ENCODE data around the gene SRGN. TPM values are rescaled to one million over a fixed set of nuclear protein-coding genes. Genes with fewer than 3 reads are reported as not detected.

SRGN gene
- total and polyA plus RNA-seq, 11 donors = 28.8 to 214 (median 54.7) TPM

DNA sequence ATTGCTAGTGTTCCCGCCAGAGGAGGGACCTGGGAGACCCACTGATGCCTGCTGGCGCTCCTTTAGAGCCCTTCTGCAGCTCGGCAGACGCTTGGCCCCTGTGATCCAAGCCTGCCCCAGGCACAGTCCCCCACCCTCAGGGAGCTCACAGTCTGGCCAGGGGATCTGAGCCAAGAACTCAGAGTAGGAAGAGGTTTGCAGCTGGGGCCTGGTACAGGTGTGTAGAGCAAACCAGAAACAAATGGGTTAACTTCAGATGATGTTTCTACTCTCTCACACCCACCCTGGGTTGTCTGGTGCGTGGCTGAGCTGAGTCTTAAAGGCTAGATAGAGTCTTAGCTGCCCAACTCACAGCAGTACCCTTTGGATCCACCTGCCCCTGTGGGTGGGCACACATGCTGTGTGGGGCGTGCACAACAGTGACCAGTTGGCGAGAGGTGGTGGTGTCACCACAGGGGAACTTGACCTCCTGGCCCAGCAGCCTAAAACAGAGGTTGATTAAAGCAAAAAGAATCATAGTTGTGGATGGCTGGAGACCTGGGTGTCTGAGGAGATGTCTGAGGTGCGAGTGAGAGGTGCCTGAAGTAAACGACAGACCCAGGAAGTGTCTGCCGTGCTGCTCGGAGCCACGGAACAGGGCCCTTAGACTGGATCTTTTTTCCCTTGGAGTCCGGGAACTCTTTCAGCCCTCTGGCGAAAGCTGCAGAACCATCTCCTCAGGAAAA lies 31.2 kb upstream of the SRGN start:
- no peaks in the 10 kb centered on the region for H3K27me3 ChIP-seq
- TF ChIP-seq POLR2A (IDR thresholded peaks at IDR 0.05) = no peak
- TF ChIP-seq, protein P1, sequence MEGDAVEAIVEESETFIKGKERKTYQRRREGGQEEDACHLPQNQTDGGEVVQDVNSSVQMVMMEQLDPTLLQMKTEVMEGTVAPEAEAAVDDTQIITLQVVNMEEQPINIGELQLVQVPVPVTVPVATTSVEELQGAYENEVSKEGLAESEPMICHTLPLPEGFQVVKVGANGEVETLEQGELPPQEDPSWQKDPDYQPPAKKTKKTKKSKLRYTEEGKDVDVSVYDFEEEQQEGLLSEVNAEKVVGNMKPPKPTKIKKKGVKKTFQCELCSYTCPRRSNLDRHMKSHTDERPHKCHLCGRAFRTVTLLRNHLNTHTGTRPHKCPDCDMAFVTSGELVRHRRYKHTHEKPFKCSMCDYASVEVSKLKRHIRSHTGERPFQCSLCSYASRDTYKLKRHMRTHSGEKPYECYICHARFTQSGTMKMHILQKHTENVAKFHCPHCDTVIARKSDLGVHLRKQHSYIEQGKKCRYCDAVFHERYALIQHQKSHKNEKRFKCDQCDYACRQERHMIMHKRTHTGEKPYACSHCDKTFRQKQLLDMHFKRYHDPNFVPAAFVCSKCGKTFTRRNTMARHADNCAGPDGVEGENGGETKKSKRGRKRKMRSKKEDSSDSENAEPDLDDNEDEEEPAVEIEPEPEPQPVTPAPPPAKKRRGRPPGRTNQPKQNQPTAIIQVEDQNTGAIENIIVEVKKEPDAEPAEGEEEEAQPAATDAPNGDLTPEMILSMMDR (IDR thresholded peaks at IDR 0.05) = no peak
- no peak for DNase-seq
- 71 to 85% (median 72%) methylated on average over 12 to 14 of the region's 14 CpGs for WGBS, 4 donors
- intact Hi-C loops (cut with DNase I) = loop anchor here in 1 of 10 donors (5.0 kb wide), 1 partner anchor 36 kb away; no protein-coding TSS in a partner anchor
- H3K4me1 ChIP-seq = peaks cover under 1 to 95% (median 28%) of the 10 kb centered on the region in 12 donors
- no peaks in the 10 kb centered on the region for H3K36me3 ChIP-seq
- H3K9me3 ChIP-seq = no peaks in the 10 kb centered on the region
- peak overlapping the region in 2 of 12 donors; percentile 18 to 33 for H3K4me3 ChIP-seq
- peak overlapping the region; percentile 10 to 99 (median 76) for H3K27ac ChIP-seq
- no peak for ATAC-seq

DNA sequence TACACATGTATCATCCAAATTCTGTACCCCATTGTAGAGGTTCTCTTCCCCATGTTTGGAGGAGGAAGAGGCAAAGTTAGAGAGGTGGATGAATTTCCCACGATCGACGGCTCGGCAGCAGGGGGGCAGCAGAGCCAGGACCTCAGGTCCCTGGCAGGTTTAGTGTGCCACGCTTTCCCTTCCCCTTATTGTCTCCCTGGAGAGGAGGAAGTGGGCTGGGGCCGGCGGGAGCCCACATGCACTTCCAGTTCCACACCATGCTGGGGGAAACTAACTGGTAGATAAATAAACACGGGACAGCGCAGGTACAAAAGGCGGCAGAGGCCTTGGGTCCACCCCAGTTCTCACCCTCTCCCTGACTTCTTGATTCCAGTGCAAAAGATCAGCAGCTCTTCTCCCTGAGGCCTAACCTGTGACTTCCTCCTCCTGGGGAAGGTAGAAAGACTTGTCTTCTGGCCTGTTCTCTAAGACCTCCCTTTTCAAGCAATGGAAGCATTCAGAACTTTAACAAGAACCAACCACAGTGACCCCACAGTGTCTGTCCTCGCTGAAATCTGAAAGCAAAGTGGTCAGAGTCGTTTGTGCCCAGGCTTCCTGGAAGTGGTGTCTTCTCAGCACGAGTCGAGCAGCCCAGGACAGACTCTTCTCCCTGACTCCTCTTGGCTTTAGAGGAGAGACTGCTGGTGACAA lies 30.5 kb upstream of the SRGN start:
- intact Hi-C loops (cut with DNase I) = loop anchor here in 1 of 10 donors (5.0 kb wide), 1 partner anchor 35 kb away; no protein-coding TSS in a partner anchor
- H3K27me3 ChIP-seq = no peaks in the 10 kb centered on the region
- H3K36me3 ChIP-seq = no peaks in the 10 kb centered on the region
- TF ChIP-seq POLR2A (IDR thresholded peaks at IDR 0.05) = no peak
- TF ChIP-seq, protein P1 (IDR thresholded peaks at IDR 0.05) = peak in 7 of 12 donors; percentile 14 to 47 (median 31)
- peak overlapping the region in 3 of 12 donors; percentile 18 to 33 (median 24) for H3K4me3 ChIP-seq
- peak; percentile 17 to 70 (median 44) for ATAC-seq
- peak overlapping the region; percentile 10 to 99 (median 76) for H3K27ac ChIP-seq
- peak; percentile 60 to 83 (median 67) for DNase-seq
- no peaks in the 10 kb centered on the region for H3K9me3 ChIP-seq
- WGBS, 4 donors = 47 to 60% (median 56%) methylated on average over 14 of the region's 14 CpGs
- peaks cover 7 to 95% (median 34%) of the 10 kb centered on the region in 12 donors for H3K4me1 ChIP-seq

DNA sequence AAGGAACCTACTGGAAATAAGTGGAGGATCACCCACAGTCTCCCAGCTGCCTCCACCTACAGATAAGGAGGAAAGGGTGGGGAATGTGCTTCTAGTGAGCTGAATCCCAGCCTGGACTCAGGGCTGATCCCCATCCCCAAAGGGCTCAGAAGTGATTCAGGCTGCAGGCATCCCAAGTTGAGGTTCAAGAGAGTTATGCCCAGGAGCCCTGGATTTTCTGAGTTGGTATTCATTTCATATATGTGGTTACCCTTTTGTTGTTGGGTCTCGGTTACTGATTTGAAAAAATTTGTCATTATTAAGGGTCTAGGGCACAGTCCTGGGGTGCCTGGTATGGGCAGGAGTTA lies 30.0 kb upstream of the SRGN start:
- intact Hi-C loops (cut with DNase I) = loop anchor here in 2 of 10 donors (2.0 to 5.0 kb wide), 2 partner anchors 31 to 34 kb away; partner anchors contain the start of gene SRGN (in 1 of the 2)
- no peak for ATAC-seq
- TF ChIP-seq, protein P1 (IDR thresholded peaks at IDR 0.05) = no peak
- no peak for TF ChIP-seq POLR2A (IDR thresholded peaks at IDR 0.05)

More for the DNA sequence above, 30.0 kb upstream of the SRGN start:
- Histone ChIP-seq H3K27me3 (no peaks in the 10 kb centered on the region), H3K27ac (peak overlapping the region; percentile 10 to 99 (median 76)), H3K4me3 (peak overlapping the region in 2 of 12 donors; percentile 18 to 33), H3K4me1 (peaks cover 7 to 95% (median 32%) of the 10 kb centered on the region in 12 donors), H3K36me3 (no peaks in the 10 kb centered on the region), H3K9me3 (no peaks in the 10 kb centered on the region)
- DNase-seq = no peak
- 0% methylated on average over 1 of the region's 1 CpG for WGBS, 4 donors

All from heart left ventricle (tissue), 16 donors.